GM18870 (cell line): ENCODE results near the gene LRRC34.

Source experiments
- ATAC-seq: cut with Tn5 transposase; IDR thresholded peaks from one replicate; pipeline ENCODE4 v1.9.1; 2021; ENCODE audit warnings: moderate library complexity; ENCODE audit not compliant: unreplicated experiment

Gene LRRC34

GRCh38 chr3:169769287-169770181 is 43.2 kb downstream of the LRRC34 start, which contains the start of gene ACTRT3:
ACTRT3 (minus strand) TSS chr3:169769561; CDS start chr3:169769520, 41 bp downstream.
- no peak for ATAC-seq

- ATAC-seq, result peak; percentile 49
These were observed 47.7 kb downstream of the LRRC34 start, which contains the start of gene TERC for GRCh38 chr3:169764882-169765612. TERC (minus strand) TSS chr3:169765060.

GRCh38 chr3:169764312-169764881 is 48.3 kb downstream of the LRRC34 start:
- ATAC-seq, result peak; percentile 37

GRCh38 chr3:169760479-169760878 is 52.2 kb downstream of the LRRC34 start:
- ATAC-seq, result no peak

- ATAC-seq, result peak; percentile 80
These were observed 53.4 kb downstream of the LRRC34 start for GRCh38 chr3:169759256-169759655.

GRCh38 chr3:169758359-169758994 is 54.2 kb downstream of the LRRC34 start:
- ATAC-seq, result no peak

GRCh38 chr3:169755488-169755887 is 57.2 kb downstream of the LRRC34 start:
- ATAC-seq, result no peak

GRCh38 chr3:169754711-169755110 is 58.0 kb downstream of the LRRC34 start:
- no peak for ATAC-seq

- no peak for ATAC-seq
These were observed 60.8 kb downstream of the LRRC34 start for GRCh38 chr3:169751875-169752274.

- ATAC-seq, result no peak
These were observed 62.0 kb downstream of the LRRC34 start for GRCh38 chr3:169750665-169751064.

GRCh38 chr3:169748670-169749069 is 64.0 kb downstream of the LRRC34 start:
- ATAC-seq, result no peak

GRCh38 chr3:169746924-169747323 is 65.8 kb downstream of the LRRC34 start:
- ATAC-seq, result no peak

GRCh38 chr3:169744366-169745054 is 68.2 kb downstream of the LRRC34 start:
- no peak for ATAC-seq
